GM23338 (cell line): Measurements from ENCODE around the gene LONRF2.

ENCODE experiments used
- CREB1 ChIP-seq: fragments of 250-450 bp; sonication (Bioruptor Pico); IDR thresholded peaks from 2 replicates; pipeline ENCODE4 v1.5.0; 2020; ENCODE audit warnings: low read depth, mild to moderate bottlenecking, moderate library complexity
- CTCF ChIP-seq, 2 experiments: fragments of 200-600 bp in 1 of 2; sonication (generic) in 1 of 2; conservative IDR thresholded peaks; 2 replicates each; pipeline versions ENCODE4 v1.5.1 to v1.6.1; 2016 to 2017; ENCODE audit warnings: antibody characterized with exemption in 2 of 2, low read depth in 2 of 2, mild to moderate bottlenecking in 2 of 2, moderate library complexity in 1 of 2
- EZH2 ChIP-seq: fragments of 200-600 bp; sonication (generic); IDR thresholded peaks from one replicate; pipeline ENCODE4 v1.8.0; 2017; ENCODE audit warnings: antibody characterized with exemption, mild to moderate bottlenecking, low read depth; ENCODE audit not compliant: unreplicated experiment
- EZH2phosphoT487 ChIP-seq: fragments of 200-600 bp; sonication (generic); IDR thresholded peaks from one replicate; pipeline ENCODE4 v1.8.1; 2018; ENCODE audit warnings: antibody characterized with exemption; ENCODE audit not compliant: unreplicated experiment
- NANOG ChIP-seq: IDR thresholded peaks from 2 replicates; pipeline ENCODE4 v1.6.1; 2016; ENCODE audit warnings: antibody characterized with exemption, borderline replicate concordance
- POLR2AphosphoS5 ChIP-seq: IDR thresholded peaks from 2 replicates; pipeline ENCODE4 v1.6.1; 2016; ENCODE audit warnings: antibody characterized with exemption, low read depth
- STAT1 ChIP-seq: IDR thresholded peaks from one replicate; pipeline ENCODE4 v1.6.1; 2016; ENCODE audit warnings: antibody characterized with exemption; ENCODE audit not compliant: unreplicated experiment
- ZNF114 ChIP-seq: fragments of 250-450 bp; sonication (Bioruptor Pico); IDR thresholded peaks from 2 replicates; pipeline ENCODE4 v1.5.0; 2020; ENCODE audit warnings: mild to moderate bottlenecking, moderate library complexity
- ZNF331 ChIP-seq: fragments of 250-450 bp; sonication (Bioruptor Pico); IDR thresholded peaks from 2 replicates; pipeline ENCODE4 v1.5.0; 2020; ENCODE audit warnings: low read depth, mild to moderate bottlenecking, moderate library complexity

- TF ChIP-seq CTCF (conservative IDR thresholded peaks at IDR 0.05; ENCODE audit: low read depth in 2 of 2) = no peak
- no peak for TF ChIP-seq POLR2AphosphoS5
- no peak for TF ChIP-seq EZH2
- TF ChIP-seq CREB1 = no peak
- TF ChIP-seq EZH2phosphoT487 = no peak
- TF ChIP-seq ZNF331 (CRISPR knock-in tag) = no peak
- TF ChIP-seq STAT1 = no peak
- no peak for TF ChIP-seq ZNF114 (CRISPR knock-in tag)
- TF ChIP-seq NANOG = no peak
Observed at GRCh38 chr2:100244881-100245605, 77.3 kb downstream of the LONRF2 start.
